IMR-90 (cell line): ENCODE data around the gene RBM11.

ENCODE experiments used
- BHLHE40 ChIP-seq: fragments of 150-350 bp; IDR thresholded peaks from 2 replicates; pipeline ENCODE4 v1.6.1; 2016; ENCODE audit warnings: mild to moderate bottlenecking, low read depth, low read length
- CEBPB ChIP-seq: IDR thresholded peaks from 2 replicates; pipeline ENCODE4 v1.6.1; 2012; ENCODE audit warnings: low read depth, low read length, improper control_type of control experiment
- CHD1 ChIP-seq: IDR thresholded peaks from 2 replicates; pipeline ENCODE4 v1.6.1; 2012; ENCODE audit warnings: low read depth, low read length, improper control_type of control experiment
- FOS ChIP-seq: fragments of 150-350 bp; IDR thresholded peaks from 2 replicates; pipeline ENCODE4 v1.6.1; 2016; ENCODE audit warnings: low read depth, low read length
- MAFK ChIP-seq: IDR thresholded peaks from 2 replicates; pipeline ENCODE4 v1.6.1; 2012; ENCODE audit warnings: low read depth, low read length, improper control_type of control experiment
- MAZ ChIP-seq: IDR thresholded peaks from 2 replicates; pipeline ENCODE4 v1.6.1; 2012; ENCODE audit warnings: low read depth, mild to moderate bottlenecking, low read length, improper control_type of control experiment, moderate library complexity, borderline replicate concordance
- NFE2L2 ChIP-seq: fragments of 150-350 bp; IDR thresholded peaks from 2 replicates; pipeline ENCODE4 v1.6.1; 2016; ENCODE audit warnings: low read depth, mild to moderate bottlenecking, low read length
- POLR2A ChIP-seq: IDR thresholded peaks from 2 replicates; pipeline ENCODE4 v1.6.1; 2012; ENCODE audit warnings: mild to moderate bottlenecking, low read depth, low read length
- RAD21 ChIP-seq: IDR thresholded peaks from 2 replicates; pipeline ENCODE4 v1.6.1; 2012; ENCODE audit warnings: low read length, improper control_type of control experiment
- RCOR1 ChIP-seq: IDR thresholded peaks from 2 replicates; pipeline ENCODE4 v1.6.1; 2012; ENCODE audit warnings: mild to moderate bottlenecking, low read length, improper control_type of control experiment; ENCODE audit not compliant: insufficient replicate concordance
- RFX5 ChIP-seq: IDR thresholded peaks from 2 replicates; pipeline ENCODE4 v1.8.0; 2012; ENCODE audit warnings: low read depth, mild to moderate bottlenecking, low read length, moderate library complexity
- SMC3 ChIP-seq: fragments of 150-350 bp; IDR thresholded peaks from 2 replicates; pipeline ENCODE4 v1.6.1; 2016; ENCODE audit warnings: low read depth, mild to moderate bottlenecking, antibody characterized with exemption, low read length, moderate library complexity
- TF ChIP-seq, protein P1 (sequence below): conservative IDR thresholded peaks from 2 replicates; pipeline ENCODE4 v1.5.1; 2012; ENCODE audit warnings: mild to moderate bottlenecking, low read depth, low read length, improper control_type of control experiment
- TF ChIP-seq, protein P2 (sequence below): fragments of 150-350 bp; IDR thresholded peaks from 2 replicates; pipeline ENCODE4 v1.6.1; 2017; ENCODE audit warnings: mild to moderate bottlenecking, antibody characterized with exemption, low read length, low read depth

DNA sequence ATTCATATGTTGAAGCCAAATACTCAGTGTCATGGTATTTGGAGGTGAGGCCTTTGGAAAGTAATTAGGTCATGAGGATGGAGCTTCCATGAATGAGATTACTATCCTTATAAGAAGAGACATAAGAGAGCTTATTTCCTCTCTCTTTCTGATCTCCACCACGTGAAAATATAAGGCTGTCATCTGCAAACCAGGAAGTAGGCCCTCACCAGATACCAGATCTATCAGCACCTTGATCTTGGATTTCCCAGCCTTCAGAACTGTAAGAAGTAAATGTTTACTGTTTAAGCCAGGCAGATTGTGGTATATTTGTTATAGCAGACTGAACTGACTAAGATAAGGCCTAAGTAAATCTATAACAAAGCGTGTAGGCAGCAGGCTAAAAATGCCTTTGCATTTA is 25.3 kb downstream of the RBM11 start:
- TF ChIP-seq, protein P1, sequence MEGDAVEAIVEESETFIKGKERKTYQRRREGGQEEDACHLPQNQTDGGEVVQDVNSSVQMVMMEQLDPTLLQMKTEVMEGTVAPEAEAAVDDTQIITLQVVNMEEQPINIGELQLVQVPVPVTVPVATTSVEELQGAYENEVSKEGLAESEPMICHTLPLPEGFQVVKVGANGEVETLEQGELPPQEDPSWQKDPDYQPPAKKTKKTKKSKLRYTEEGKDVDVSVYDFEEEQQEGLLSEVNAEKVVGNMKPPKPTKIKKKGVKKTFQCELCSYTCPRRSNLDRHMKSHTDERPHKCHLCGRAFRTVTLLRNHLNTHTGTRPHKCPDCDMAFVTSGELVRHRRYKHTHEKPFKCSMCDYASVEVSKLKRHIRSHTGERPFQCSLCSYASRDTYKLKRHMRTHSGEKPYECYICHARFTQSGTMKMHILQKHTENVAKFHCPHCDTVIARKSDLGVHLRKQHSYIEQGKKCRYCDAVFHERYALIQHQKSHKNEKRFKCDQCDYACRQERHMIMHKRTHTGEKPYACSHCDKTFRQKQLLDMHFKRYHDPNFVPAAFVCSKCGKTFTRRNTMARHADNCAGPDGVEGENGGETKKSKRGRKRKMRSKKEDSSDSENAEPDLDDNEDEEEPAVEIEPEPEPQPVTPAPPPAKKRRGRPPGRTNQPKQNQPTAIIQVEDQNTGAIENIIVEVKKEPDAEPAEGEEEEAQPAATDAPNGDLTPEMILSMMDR = no peak
- TF ChIP-seq POLR2A (no peak), BHLHE40 (no peak), CEBPB (no peak), MAZ (no peak), RCOR1 (no peak), SMC3 (no peak), RFX5 (no peak), NFE2L2 (no peak), FOS (no peak), RAD21 (no peak), CHD1 (no peak), MAFK (no peak)
- TF ChIP-seq, protein P2, sequence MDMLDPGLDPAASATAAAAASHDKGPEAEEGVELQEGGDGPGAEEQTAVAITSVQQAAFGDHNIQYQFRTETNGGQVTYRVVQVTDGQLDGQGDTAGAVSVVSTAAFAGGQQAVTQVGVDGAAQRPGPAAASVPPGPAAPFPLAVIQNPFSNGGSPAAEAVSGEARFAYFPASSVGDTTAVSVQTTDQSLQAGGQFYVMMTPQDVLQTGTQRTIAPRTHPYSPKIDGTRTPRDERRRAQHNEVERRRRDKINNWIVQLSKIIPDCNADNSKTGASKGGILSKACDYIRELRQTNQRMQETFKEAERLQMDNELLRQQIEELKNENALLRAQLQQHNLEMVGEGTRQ = no peak
